Measurements from ENCODE around the gene LRRTM2. TPM values are rescaled to one million over a fixed set of nuclear protein-coding genes. Genes with fewer than 3 reads are reported as not detected.

Gene LRRTM2
- total RNA-seq, 1 donor from 2014 or later, result 1.2 TPM

GRCh38 chr5:138884554-138884953 is 9.4 kb upstream of the LRRTM2 start:
- Histone ChIP-seq H3K36me3 (peaks cover 0 to 27% of the 10 kb centered on the region in 2 donors), H3K4me1 (peaks cover 11% of the 10 kb centered on the region)
- intact Hi-C loops (cut with DNase I), result no loop called here

GRCh38 chr5:138884094-138884493 is 9.0 kb upstream of the LRRTM2 start:
- DNase-seq (ENCODE audit: extremely low spot score in 2 of 2), result no peak
- H3K36me3 ChIP-seq, result peaks cover 0 to 23% of the 10 kb centered on the region in 2 donors
- no peaks in the 10 kb centered on the region for H3K9me3 ChIP-seq
- no peak overlapping the region for H3K4me3 ChIP-seq
- no peaks in the 10 kb centered on the region for H3K27me3 ChIP-seq
- no peak for TF ChIP-seq POLR2A (IDR thresholded peaks at IDR 0.05)
- TF ChIP-seq CTCF (IDR thresholded peaks at IDR 0.05), result no peak
- TF ChIP-seq POLR2AphosphoS5 (IDR thresholded peaks at IDR 0.05; ENCODE audit: insufficient read depth in 1 of 2, low read depth in 1 of 2), result no peak
- intact Hi-C loops (cut with DNase I), result no loop called here
- H3K4me1 ChIP-seq, result peaks cover 15% of the 10 kb centered on the region
- no peak overlapping the region for H3K27ac ChIP-seq

More at GRCh38 chr5:138884554-138884953, 9.4 kb upstream of the LRRTM2 start:
- DNase-seq (ENCODE audit: extremely low spot score in 2 of 2), result no peak
- no peak overlapping the region for H3K27ac ChIP-seq
- no peak overlapping the region for H3K4me3 ChIP-seq
- TF ChIP-seq POLR2AphosphoS5 (IDR thresholded peaks at IDR 0.05; ENCODE audit: insufficient read depth in 1 of 2, low read depth in 1 of 2), result no peak
- TF ChIP-seq POLR2A (IDR thresholded peaks at IDR 0.05), result no peak
- no peak for TF ChIP-seq CTCF (IDR thresholded peaks at IDR 0.05)
- H3K9me3 ChIP-seq, result no peaks in the 10 kb centered on the region
- no peaks in the 10 kb centered on the region for H3K27me3 ChIP-seq

- Histone ChIP-seq H3K36me3 (peaks cover 0 to 14% of the 10 kb centered on the region in 2 donors), H3K9me3 (no peaks in the 10 kb centered on the region), H3K4me3 (no peak overlapping the region), H3K4me1 (peaks cover 22% of the 10 kb centered on the region), H3K27ac (no peak overlapping the region), H3K27me3 (no peaks in the 10 kb centered on the region)
- intact Hi-C loops (cut with DNase I), result no loop called here
- no peak for DNase-seq (ENCODE audit: extremely low spot score in 2 of 2)
- no peak for TF ChIP-seq POLR2AphosphoS5 (IDR thresholded peaks at IDR 0.05; ENCODE audit: insufficient read depth in 1 of 2, low read depth in 1 of 2)
- TF ChIP-seq CTCF (IDR thresholded peaks at IDR 0.05), result no peak
- no peak for TF ChIP-seq POLR2A (IDR thresholded peaks at IDR 0.05)
Observed at GRCh38 chr5:138883211-138883610, 8.1 kb upstream of the LRRTM2 start.

- no peaks in the 10 kb centered on the region for H3K27me3 ChIP-seq
- H3K27ac ChIP-seq, result no peak overlapping the region
- H3K36me3 ChIP-seq, result no peaks in the 10 kb centered on the region
- no peaks in the 10 kb centered on the region for H3K9me3 ChIP-seq
- no peak for DNase-seq (ENCODE audit: extremely low spot score in 2 of 2)
- intact Hi-C loops (cut with DNase I), result no loop called here
- peaks cover 46% of the 10 kb centered on the region for H3K4me1 ChIP-seq
- TF ChIP-seq POLR2AphosphoS5 (IDR thresholded peaks at IDR 0.05; ENCODE audit: insufficient read depth in 1 of 2, low read depth in 1 of 2) (no peak), CTCF (IDR thresholded peaks at IDR 0.05) (no peak), POLR2A (IDR thresholded peaks at IDR 0.05) (no peak)
- H3K4me3 ChIP-seq, result no peak overlapping the region
Observed at GRCh38 chr5:138878437-138879235, 3.5 kb upstream of the LRRTM2 start.

GRCh38 chr5:138876811-138877210 is 1.7 kb upstream of the LRRTM2 start:
- intact Hi-C loops (cut with DNase I), result no loop called here
- TF ChIP-seq CTCF (IDR thresholded peaks at IDR 0.05), result no peak
- TF ChIP-seq POLR2A (IDR thresholded peaks at IDR 0.05), result no peak
- TF ChIP-seq POLR2AphosphoS5 (IDR thresholded peaks at IDR 0.05; ENCODE audit: insufficient read depth in 1 of 2, low read depth in 1 of 2), result no peak
- Histone ChIP-seq H3K4me1 (peaks cover 50% of the 10 kb centered on the region), H3K27ac (no peak overlapping the region), H3K9me3 (no peaks in the 10 kb centered on the region), H3K4me3 (no peak overlapping the region), H3K27me3 (no peaks in the 10 kb centered on the region), H3K36me3 (no peaks in the 10 kb centered on the region)
- no peak for DNase-seq (ENCODE audit: extremely low spot score in 2 of 2)

Measured in vagina (tissue), 2 donors.